Ascending aorta (tissue), 2 donors: ENCODE results near the gene R3HDM2. TPM values are rescaled to one million over a fixed set of nuclear protein-coding genes. Genes with fewer than 3 reads are reported as not detected.

Experiments used
- DNase-seq, 2 donors: peaks; one replicate each; pipeline ENCODE4 v3.0.0-alpha.2; 2019; ENCODE audit warnings: low spot score in 2 of 2
- H3K27ac ChIP-seq, 2 donors: fragments of 200-600 bp; sonication (generic); one replicate each; pipeline ENCODE4 v1.5.1; 2016 to 2017; ENCODE audit warnings: mild to moderate bottlenecking in 1 of 2
- H3K27me3 ChIP-seq: fragments of 200-600 bp; sonication (generic); one replicate; pipeline ENCODE4 v1.5.1; 2017
- H3K36me3 ChIP-seq, 2 donors: fragments of 200-600 bp; sonication (generic); one replicate each; pipeline ENCODE4 v1.5.1; 2016
- H3K4me1 ChIP-seq, 2 donors: fragments of 200-600 bp; sonication (generic); one replicate each; pipeline ENCODE4 v1.5.1; 2016 to 2017; ENCODE audit warnings: mild to moderate bottlenecking in 1 of 2
- H3K4me3 ChIP-seq, 2 donors: fragments of 200-600 bp; sonication (generic); one replicate each; pipeline ENCODE4 v1.5.1; 2016 to 2017; ENCODE audit warnings: mild to moderate bottlenecking in 1 of 2
- H3K9me3 ChIP-seq, 2 donors: fragments of 200-600 bp; sonication (generic); one replicate each; pipeline ENCODE4 v1.5.1; 2016
- intact Hi-C: fragments of 100-400 bp; cut with DNase I; formaldehyde crosslinking; loops from one replicate; pipeline ENCODE4 v1.15.1; 2023
- total RNA-seq: library from RNA; depleted of rRNA; stranded (reverse); fragments of >200 nt; gene quantifications from one replicate; pipeline ENCODE4 v1.1.0, GENCODE V29; 2016
- TF ChIP-seq, protein P1 (sequence below), 3 experiments: fragments of 200-600 bp in 2 of 3; fragments of 450-650 bp in 1 of 3; sonication (generic) in 2 of 3; IDR thresholded peaks; one replicate each; pipeline ENCODE4 v1.5.1; 2016 to 2019; ENCODE audit warnings: antibody characterized with exemption in 3 of 3, mild to moderate bottlenecking in 1 of 3, moderate library complexity in 1 of 3

Gene R3HDM2
- total RNA-seq, 1 donor from 2014 or later, result 49.5 TPM

DNA sequence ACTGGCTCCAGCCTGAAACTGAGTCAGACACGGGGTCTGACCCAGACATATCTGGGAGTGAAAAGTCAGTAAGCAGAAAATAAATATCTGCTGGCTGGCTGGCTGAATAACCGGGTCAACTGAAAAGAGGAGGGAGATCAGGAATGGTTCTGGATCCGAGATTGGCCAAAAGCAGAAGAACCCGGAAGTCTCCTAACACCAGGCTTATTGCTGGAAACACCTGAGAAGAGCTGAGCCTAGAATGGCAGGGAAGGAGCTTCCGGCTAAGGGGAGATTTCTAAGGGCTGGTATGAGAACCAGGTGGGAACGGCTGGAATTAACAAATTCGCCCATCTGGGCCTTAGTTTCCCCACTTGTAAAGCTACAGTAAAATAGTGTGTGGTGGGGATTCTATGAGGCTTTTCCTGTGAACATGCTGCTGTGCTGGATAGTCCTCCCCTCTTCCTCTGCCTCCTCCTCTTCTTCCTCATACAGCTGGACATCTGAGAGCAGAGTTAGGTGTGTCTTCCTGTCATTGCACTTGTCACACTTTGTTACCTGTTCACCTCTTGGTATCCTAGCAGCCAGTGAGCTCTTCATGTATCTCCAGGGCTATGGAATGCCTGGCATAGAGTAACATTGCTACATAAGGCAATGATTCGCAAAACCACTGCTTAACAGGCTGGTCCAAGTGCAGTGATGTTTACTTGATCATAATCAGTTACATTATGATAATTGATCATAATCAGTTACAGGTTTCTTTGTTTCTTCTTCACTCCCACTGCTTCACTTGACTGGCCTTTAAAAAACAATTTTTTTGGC is 203.3 kb downstream of the R3HDM2 start:
- H3K4me1 ChIP-seq, result peaks cover 0 to 16% of the 10 kb centered on the region in 2 donors
- no peaks in the 10 kb centered on the region for H3K9me3 ChIP-seq
- H3K27me3 ChIP-seq, result peaks cover 9% of the 10 kb centered on the region
- H3K27ac ChIP-seq, result no peak overlapping the region
- H3K36me3 ChIP-seq, result peaks cover 7 to 8% of the 10 kb centered on the region in 2 donors
- intact Hi-C loops, result no loop called here
- no peak for DNase-seq
- H3K4me3 ChIP-seq, result peak overlapping the region in 1 of 2 donors; percentile 41
- TF ChIP-seq, protein P1, sequence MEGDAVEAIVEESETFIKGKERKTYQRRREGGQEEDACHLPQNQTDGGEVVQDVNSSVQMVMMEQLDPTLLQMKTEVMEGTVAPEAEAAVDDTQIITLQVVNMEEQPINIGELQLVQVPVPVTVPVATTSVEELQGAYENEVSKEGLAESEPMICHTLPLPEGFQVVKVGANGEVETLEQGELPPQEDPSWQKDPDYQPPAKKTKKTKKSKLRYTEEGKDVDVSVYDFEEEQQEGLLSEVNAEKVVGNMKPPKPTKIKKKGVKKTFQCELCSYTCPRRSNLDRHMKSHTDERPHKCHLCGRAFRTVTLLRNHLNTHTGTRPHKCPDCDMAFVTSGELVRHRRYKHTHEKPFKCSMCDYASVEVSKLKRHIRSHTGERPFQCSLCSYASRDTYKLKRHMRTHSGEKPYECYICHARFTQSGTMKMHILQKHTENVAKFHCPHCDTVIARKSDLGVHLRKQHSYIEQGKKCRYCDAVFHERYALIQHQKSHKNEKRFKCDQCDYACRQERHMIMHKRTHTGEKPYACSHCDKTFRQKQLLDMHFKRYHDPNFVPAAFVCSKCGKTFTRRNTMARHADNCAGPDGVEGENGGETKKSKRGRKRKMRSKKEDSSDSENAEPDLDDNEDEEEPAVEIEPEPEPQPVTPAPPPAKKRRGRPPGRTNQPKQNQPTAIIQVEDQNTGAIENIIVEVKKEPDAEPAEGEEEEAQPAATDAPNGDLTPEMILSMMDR (IDR thresholded peaks at IDR 0.05), result no peak

DNA sequence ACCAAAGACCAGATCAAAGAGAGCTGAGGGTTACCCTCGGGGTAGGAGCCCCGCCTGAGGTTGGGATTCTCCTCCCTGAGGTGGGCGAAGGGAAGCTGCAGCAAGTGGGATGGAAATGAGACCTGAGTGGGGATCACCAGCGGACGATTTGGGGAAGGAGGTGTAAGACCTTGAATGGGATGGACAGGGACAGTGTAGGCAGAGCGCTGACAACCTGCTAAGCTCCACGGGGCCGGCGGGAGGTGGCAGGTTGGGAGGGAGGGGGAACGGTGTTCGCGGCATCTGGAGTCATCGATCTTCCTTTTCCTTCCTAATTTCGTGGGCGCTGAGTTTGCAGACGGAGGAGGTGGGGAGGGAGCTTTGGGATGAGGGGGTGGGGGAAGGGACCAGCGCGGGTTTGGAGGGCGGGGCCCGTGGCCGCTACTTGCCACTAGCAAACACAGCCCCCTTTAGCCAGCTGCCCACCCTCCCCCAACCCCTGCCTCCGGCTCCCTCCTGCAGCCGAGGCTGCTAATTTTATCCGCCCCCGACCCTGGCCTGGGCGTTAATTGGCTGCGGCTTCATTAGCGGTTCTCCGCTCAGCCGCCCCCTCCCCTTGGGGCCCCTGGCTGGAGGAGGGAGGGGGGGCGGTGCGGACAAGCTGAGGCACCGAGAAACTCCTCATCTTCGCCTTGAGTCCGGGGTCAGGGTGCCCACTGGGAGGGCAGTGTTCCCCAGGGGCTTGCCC is 204.1 kb downstream of the R3HDM2 start:
- intact Hi-C loops, result no loop called here
- Histone ChIP-seq H3K36me3 (peaks cover 0 to under 1% of the 10 kb centered on the region in 2 donors), H3K27ac (no peak overlapping the region), H3K4me3 (peak overlapping the region in 1 of 2 donors; percentile 41), H3K4me1 (peaks cover 0 to 16% of the 10 kb centered on the region in 2 donors), H3K27me3 (peaks cover 9% of the 10 kb centered on the region), H3K9me3 (no peaks in the 10 kb centered on the region)
- DNase-seq, result no peak
- TF ChIP-seq, protein P1 (IDR thresholded peaks at IDR 0.05), result no peak

DNA sequence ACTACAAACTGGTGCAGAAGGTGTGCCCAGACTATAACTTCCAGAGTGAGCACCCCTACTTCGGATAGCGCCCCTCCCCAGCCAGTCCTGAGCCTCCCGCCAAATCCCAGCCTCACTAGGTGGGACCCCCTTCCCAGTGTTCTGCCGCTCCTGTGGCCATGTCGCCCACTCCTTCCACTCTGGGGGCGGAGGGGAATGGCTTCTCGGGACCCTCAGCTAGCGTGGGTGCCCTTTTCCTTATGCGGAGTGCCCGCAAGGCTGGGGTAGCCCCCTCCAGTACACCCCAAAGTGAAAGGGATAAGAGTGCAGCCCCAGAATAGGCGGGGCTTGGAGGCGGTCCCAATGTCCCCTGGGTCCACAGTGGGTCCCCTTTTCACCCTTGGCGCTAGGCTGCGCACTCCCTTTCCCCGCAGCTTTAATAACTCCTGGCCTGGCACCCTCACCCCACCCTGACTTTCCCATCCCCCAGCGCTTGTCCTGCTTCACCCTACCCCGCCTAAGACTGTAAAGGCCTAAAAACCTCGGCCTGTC is 205.1 kb downstream of the R3HDM2 start:
- Histone ChIP-seq H3K9me3 (no peaks in the 10 kb centered on the region), H3K27me3 (peaks cover 9% of the 10 kb centered on the region)
- TF ChIP-seq, protein P1 (IDR thresholded peaks at IDR 0.05), result no peak

DNA sequence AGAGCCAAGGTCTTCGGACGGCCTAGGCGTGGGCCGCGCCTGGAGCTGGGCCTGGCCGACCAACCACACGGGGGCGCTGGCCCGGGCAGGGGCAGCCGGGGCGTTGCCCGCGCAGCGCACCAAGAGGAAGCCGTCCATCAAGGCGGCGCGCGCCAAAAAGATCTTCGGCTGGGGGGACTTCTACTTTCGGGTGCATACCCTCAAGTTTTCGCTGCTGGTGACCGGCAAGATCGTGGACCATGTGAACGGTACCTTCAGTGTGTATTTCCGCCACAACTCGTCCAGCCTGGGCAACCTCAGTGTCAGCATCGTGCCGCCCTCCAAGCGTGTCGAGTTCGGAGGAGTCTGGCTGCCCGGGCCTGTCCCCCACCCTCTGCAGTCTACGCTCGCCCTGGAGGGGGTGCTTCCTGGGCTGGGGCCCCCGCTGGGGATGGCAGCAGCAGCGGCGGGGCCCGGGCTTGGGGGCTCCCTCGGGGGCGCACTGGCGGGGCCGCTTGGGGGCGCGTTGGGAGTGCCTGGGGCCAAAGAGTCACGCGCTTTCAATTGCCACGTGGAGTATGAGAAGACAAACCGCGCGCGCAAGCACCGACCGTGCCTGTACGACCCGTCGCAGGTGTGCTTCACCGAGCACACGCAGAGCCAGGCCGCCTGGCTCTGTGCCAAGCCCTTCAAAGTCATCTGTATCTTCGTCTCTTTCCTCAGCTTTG is 205.7 kb downstream of the R3HDM2 start:
- H3K27ac ChIP-seq, result no peak overlapping the region
- peaks cover 9% of the 10 kb centered on the region for H3K27me3 ChIP-seq
- peaks cover 0 to 6% of the 10 kb centered on the region in 2 donors for H3K4me1 ChIP-seq
- no peaks in the 10 kb centered on the region for H3K36me3 ChIP-seq
- DNase-seq, result no peak
- TF ChIP-seq, protein P1 (IDR thresholded peaks at IDR 0.05), result peak in 2 of 3 experiments; percentile 41 to 44
- H3K4me3 ChIP-seq, result no peak overlapping the region
- intact Hi-C loops, result no loop called here
- no peaks in the 10 kb centered on the region for H3K9me3 ChIP-seq

More for the DNA sequence above, 205.1 kb downstream of the R3HDM2 start:
- DNase-seq, result no peak
- intact Hi-C loops, result no loop called here
- Histone ChIP-seq H3K4me1 (peaks cover 0 to 12% of the 10 kb centered on the region in 2 donors), H3K27ac (no peak overlapping the region), H3K36me3 (no peaks in the 10 kb centered on the region), H3K4me3 (no peak overlapping the region)

DNA sequence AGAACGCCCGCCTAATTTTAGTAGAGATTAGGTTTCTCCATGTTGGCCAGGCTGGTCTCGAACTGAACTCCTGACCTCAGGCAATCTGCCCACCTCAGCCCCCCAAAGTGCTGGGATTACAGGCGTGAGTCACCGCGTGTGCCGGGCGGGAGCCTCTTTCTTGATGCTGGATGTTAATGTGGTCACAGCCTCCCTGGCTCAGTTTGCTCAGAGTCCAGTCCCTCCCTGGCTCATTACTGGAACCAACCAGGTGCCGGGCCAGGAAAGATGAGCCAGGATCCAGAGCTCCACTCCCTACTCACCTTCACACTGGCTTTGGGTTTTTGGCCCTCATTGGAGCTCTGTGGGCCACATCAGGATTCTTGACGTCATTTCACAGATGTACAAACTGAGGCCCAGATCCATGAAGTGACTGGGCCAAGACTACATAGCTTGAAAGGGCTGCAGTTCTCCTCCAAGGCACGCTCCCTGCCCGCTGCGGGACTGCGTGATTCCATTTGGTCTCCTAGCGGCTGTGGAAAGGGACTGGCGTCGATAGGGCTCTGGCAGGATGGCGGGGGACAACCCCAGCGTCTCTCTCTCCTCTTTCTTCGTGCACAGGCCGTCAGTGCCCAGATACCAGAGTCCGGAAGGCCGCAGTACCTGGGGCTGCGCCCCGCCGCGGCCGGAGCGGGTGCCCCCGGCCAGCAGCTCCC is 206.4 kb downstream of the R3HDM2 start:
- DNase-seq, result no peak
- intact Hi-C loops, result no loop called here
- H3K4me3 ChIP-seq, result no peak overlapping the region
- peaks cover 0 to 6% of the 10 kb centered on the region in 2 donors for H3K4me1 ChIP-seq
- H3K9me3 ChIP-seq, result no peaks in the 10 kb centered on the region
- H3K36me3 ChIP-seq, result no peaks in the 10 kb centered on the region
- H3K27ac ChIP-seq, result no peak overlapping the region
- TF ChIP-seq, protein P1 (IDR thresholded peaks at IDR 0.05), result no peak
- peaks cover 9% of the 10 kb centered on the region for H3K27me3 ChIP-seq
